ENCODE data around the gene SVIL.

DNA sequence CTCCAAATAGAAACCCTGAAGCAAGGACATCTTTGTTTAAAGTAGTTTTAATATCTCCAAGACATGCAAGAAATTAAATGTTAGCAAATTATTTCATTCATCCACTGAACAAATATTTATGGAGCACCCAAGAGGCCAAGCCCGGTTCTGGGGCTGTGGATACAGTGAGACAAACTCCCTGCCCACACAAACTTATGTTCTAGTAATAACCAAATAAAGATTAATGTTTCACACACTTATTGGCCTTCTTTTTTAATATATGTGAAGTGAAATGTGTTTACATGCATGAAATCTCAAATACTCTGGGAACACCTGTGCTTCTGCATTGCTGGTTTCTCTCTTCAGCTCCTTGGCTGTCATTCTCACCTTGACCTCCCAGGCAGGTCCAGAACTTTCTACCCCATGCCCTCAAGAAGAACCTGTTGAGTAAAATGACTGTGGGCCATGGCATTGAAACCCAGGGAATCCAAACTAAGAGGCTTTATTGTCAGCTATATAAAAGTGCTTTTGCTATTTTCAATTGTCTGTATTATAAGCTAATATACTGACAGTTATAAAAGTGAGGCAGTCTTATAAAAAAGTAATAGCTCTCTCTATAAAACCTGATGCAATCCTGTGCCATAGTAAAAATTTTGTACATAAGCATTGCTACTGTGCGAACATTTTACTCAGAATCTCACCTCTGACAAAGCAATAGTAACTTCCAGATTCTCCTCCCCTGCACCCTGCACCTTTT is 43.7 kb downstream of the SVIL start:
- TF ChIP-seq EZH2 (IDR thresholded peaks at IDR 0.05; ENCODE audit: insufficient read depth, poor library complexity, severe bottlenecking), result no peak
- TF ChIP-seq EZH2phosphoT487 (IDR thresholded peaks at IDR 0.05; ENCODE audit: insufficient read depth, low read depth), result no peak

Data from GM23248 (cell line).